Measurements from ENCODE around the gene POSTN.
"Not testable (repeated sequence)": the region's sequence is repeated elsewhere in the genome, so short reads cannot be mapped to it uniquely, and the experiment has no call there.

POSTN gene

GRCh38 chr13:37595162-37595561 lies 3.4 kb downstream of the POSTN start:
- DNase-seq (ENCODE audit: low spot score), result no peak

GRCh38 chr13:37594550-37594949 lies 4.0 kb downstream of the POSTN start:
- DNase-seq (ENCODE audit: low spot score), result no peak

GRCh38 chr13:37589381-37589780 lies 9.2 kb downstream of the POSTN start:
- not testable (repeated sequence) for DNase-seq (ENCODE audit: low spot score)

- no peak for DNase-seq (ENCODE audit: low spot score)
Observed at GRCh38 chr13:37587236-37587635, 11.3 kb downstream of the POSTN start.

GRCh38 chr13:37586164-37586563 lies 12.4 kb downstream of the POSTN start:
- no peak for DNase-seq (ENCODE audit: low spot score)

GRCh38 chr13:37585541-37585940 lies 13.0 kb downstream of the POSTN start:
- DNase-seq (ENCODE audit: low spot score), result no peak

- no peak for DNase-seq (ENCODE audit: low spot score)
Observed at GRCh38 chr13:37576601-37577000, 22.0 kb downstream of the POSTN start.

GRCh38 chr13:37565425-37565824 lies 33.1 kb downstream of the POSTN start:
- no peak for DNase-seq (ENCODE audit: low spot score)

- no peak for DNase-seq (ENCODE audit: low spot score)
Observed at GRCh38 chr13:37561031-37561430, 37.5 kb downstream of the POSTN start.

- DNase-seq (ENCODE audit: low spot score), result no peak
Observed at GRCh38 chr13:37560526-37560925, 38.0 kb downstream of the POSTN start.

GRCh38 chr13:37558766-37559165 lies 39.8 kb downstream of the POSTN start:
- not testable (repeated sequence) for DNase-seq (ENCODE audit: low spot score)

- no peak for DNase-seq (ENCODE audit: low spot score)
Observed at GRCh38 chr13:37546087-37546486, 52.5 kb downstream of the POSTN start.

- DNase-seq (ENCODE audit: low spot score), result no peak
Observed at GRCh38 chr13:37544995-37545394, 53.6 kb downstream of the POSTN start.

GRCh38 chr13:37539976-37540605 lies 58.5 kb downstream of the POSTN start:
- DNase-seq (ENCODE audit: low spot score), result no peak

- no peak for DNase-seq (ENCODE audit: low spot score)
Observed at GRCh38 chr13:37539170-37539569, 59.4 kb downstream of the POSTN start.

GRCh38 chr13:37535501-37535900 lies 63.1 kb downstream of the POSTN start:
- no peak for DNase-seq (ENCODE audit: low spot score)

GRCh38 chr13:37534676-37535075 lies 63.9 kb downstream of the POSTN start:
- no peak for DNase-seq (ENCODE audit: low spot score)

GRCh38 chr13:37534181-37534580 lies 64.4 kb downstream of the POSTN start:
- no peak for DNase-seq (ENCODE audit: low spot score)

GRCh38 chr13:37531049-37531448 lies 67.5 kb downstream of the POSTN start:
- no peak for DNase-seq (ENCODE audit: low spot score)

- DNase-seq (ENCODE audit: low spot score), result no peak
Observed at GRCh38 chr13:37529751-37530385, 68.7 kb downstream of the POSTN start.

- DNase-seq (ENCODE audit: low spot score), result no peak
Observed at GRCh38 chr13:37526710-37527473, 71.7 kb downstream of the POSTN start.

GRCh38 chr13:37515226-37515625 lies 83.3 kb downstream of the POSTN start:
- DNase-seq (ENCODE audit: low spot score), result no peak

All from Ammon's horn (tissue), 1 donor.